NB4 (cell line): ENCODE measurements around the gene SLC25A21.

Experiments
- CTCF ChIP-seq: IDR thresholded peaks from one replicate; pipeline ENCODE4 v1.5.1; 2012; ENCODE audit warnings: low read depth, low read length
- MAX ChIP-seq: IDR thresholded peaks from 2 replicates; pipeline ENCODE4 v1.6.1; 2011; ENCODE audit warnings: low read depth, low read length

- TF ChIP-seq CTCF: no peak
- no peak for TF ChIP-seq MAX
Measured at GRCh38 chr14:37034410-37035285, 137.8 kb downstream of the SLC25A21 start.
